Measurements from ENCODE around the gene TTI1. TPM values are rescaled to one million over a fixed set of nuclear protein-coding genes. Genes with fewer than 3 reads are reported as not detected.

Gene TTI1
- total and polyA plus RNA-seq, 2 of the 13 experiments (the other 11 are each of a cell fraction or from before 2014, with no cell fraction given) = 22.9 to 39.8 TPM

GRCh38 chr20:37994512-37994911 is 38.7 kb downstream of the TTI1 start:
- 0 out of 3 replicates have a peak, but pooled peaks have one; percentile 18 for ATAC-seq
- Histone ChIP-seq H3K4me2 (ENCODE audit: low read depth, low read length) (no peak overlapping the region), H3K4me1 (ENCODE audit: insufficient read depth, low read length) (peaks cover 17% of the 10 kb centered on the region), H3K9me3 (ENCODE audit: low read length) (no peaks in the 10 kb centered on the region), H3K79me2 (ENCODE audit: insufficient read depth, low read length) (no peaks in the 10 kb centered on the region), H3K9ac (ENCODE audit: insufficient read depth, low read depth, low read length) (no peak overlapping the region), H3K36me3 (replicated peaks in 1 of 2; ENCODE audit: control insufficient read depth in 1 of 2, insufficient read depth in 2 of 2, low read length in 2 of 2) (peaks cover 51 to 79% of the 10 kb centered on the region in 2 experiments), H4K20me1 (ENCODE audit: insufficient read depth, low read length) (0 out of 2 replicates have a peak, but pooled peaks cover 3% of the 10 kb centered on the region), H3K4me3 (replicated peaks in 1 of 3; ENCODE audit: insufficient read depth in 1 of 3, low read depth in 2 of 3, low read length in 3 of 3) (no peak overlapping the region), H3K27me3 (ENCODE audit: control insufficient read depth in 1 of 2, insufficient read depth in 2 of 2, low read length in 2 of 2) (no peaks in the 10 kb centered on the region), H2AFZ (ENCODE audit: low read length) (no peak overlapping the region), H3K27ac (ENCODE audit: extremely low read length, insufficient read depth, low read length) (no peak overlapping the region)
- no TSS peak for BruUV-seq (replicated peaks)
- intact Hi-C loops (cut with micrococcal nuclease; ENCODE audit: unreplicated experiment) (no loop called here), in situ Hi-C loops (cut with HindIII; ENCODE audit: extremely low pct_ligation_motif_present, low pct_unique_long_range_greater_than_20kb) (loop anchor here (5.0 kb wide), 3 partner anchors 92 to 427 kb away; partner anchors contain the start of gene VSTM2L)
- ChIA-PET POLR2A (interaction anchor here (1.1 to 1.6 kb wide), 2 partner anchors 8 to 39 kb away, joined by 4 to 5 read pairs; partner anchors contain the start of genes RPRD1B and TTI1), CTCF (ENCODE audit: low intra/inter-chr PET ratio, low total read pairs) (no interaction called here)
- DNase-seq (ENCODE audit: low spot score) = peak; percentile 43
- FAIRE-seq = no peak
- WGBS (ENCODE audit: low lambda C conversion rate) = 73% methylated on average over 4 of the region's 4 CpGs
- no peak for TF ChIP-seq TCF7L2 (IDR thresholded peaks at IDR 0.05; ENCODE audit: low read depth, low read length)
- no peak for TF ChIP-seq SNAPC5 (CRISPR knock-in tag; IDR thresholded peaks at IDR 0.05; ENCODE audit: borderline replicate concordance)
- no peak for TF ChIP-seq KAT8 (CRISPR knock-in tag; IDR thresholded peaks at IDR 0.05)
- TF ChIP-seq CEBPB (IDR thresholded peaks at IDR 0.05; ENCODE audit: borderline replicate concordance, low read depth, low read length) = peak; percentile 64; the same call in 1 of the 2 replicates
- no peak for TF ChIP-seq ZNF670 (CRISPR knock-in tag; IDR thresholded peaks at IDR 0.05; ENCODE audit: borderline replicate concordance)
- TF ChIP-seq SNAPC2 (CRISPR knock-in tag; IDR thresholded peaks at IDR 0.05) = no peak
- no peak for TF ChIP-seq RNF2 (conservative IDR thresholded peaks at IDR 0.05; ENCODE audit: low read depth)
- no peak for TF ChIP-seq POLR2AphosphoS5 (IDR thresholded peaks at IDR 0.05; ENCODE audit: low read depth, low read length)
- TF ChIP-seq MZF1 (CRISPR knock-in tag; IDR thresholded peaks at IDR 0.05; ENCODE audit: borderline replicate concordance) = no peak
- TF ChIP-seq HNF4G (IDR thresholded peaks at IDR 0.05; ENCODE audit: borderline replicate concordance, low read depth, low read length) = no peak
- TF ChIP-seq HNF4G (CRISPR knock-in tag; IDR thresholded peaks at IDR 0.05; ENCODE audit: borderline replicate concordance, low read depth) = no peak
- TF ChIP-seq ZNF788 (CRISPR knock-in tag; IDR thresholded peaks at IDR 0.05; ENCODE audit: borderline replicate concordance) = no peak
- peak; percentile 28; the same call in 1 of the 2 replicates for TF ChIP-seq CEBPG (CRISPR knock-in tag; IDR thresholded peaks at IDR 0.05)
- TF ChIP-seq ZNF605 (CRISPR knock-in tag; IDR thresholded peaks at IDR 0.05) = no peak
- no peak for TF ChIP-seq IKZF1 (IDR thresholded peaks at IDR 0.05)
- TF ChIP-seq ZNF703 (CRISPR knock-in tag; IDR thresholded peaks at IDR 0.05; ENCODE audit: borderline replicate concordance) = no peak
- TF ChIP-seq FOSL2 (CRISPR knock-in tag; IDR thresholded peaks at IDR 0.05) = peak; percentile 39
- TF ChIP-seq SMARCC2 (IDR thresholded peaks at IDR 0.05) = no peak
- no peak for TF ChIP-seq FOXK2 (IDR thresholded peaks at IDR 0.05)
- no peak for TF ChIP-seq KDM5A (IDR thresholded peaks at IDR 0.05; ENCODE audit: borderline replicate concordance, low read length)

Measured in HepG2 (cell line).